OCI-LY7 (cell line): ENCODE measurements around the gene SCRT2. TPM values are rescaled to one million over a fixed set of nuclear protein-coding genes. Genes with fewer than 3 reads are reported as not detected.

Experiments used
- BruUV-seq: library from RNA; stranded (reverse); fragments of 400-500 nt; replicated peaks from 2 replicates; lab custom pipeline; 2021; lab: Mats Ljungman, UMichigan
- CTCF ChIA-PET: fragments of 300-600 bp; sonication (Branson Sonifier 250); formaldehyde crosslinking; loops from one replicate; lab custom pipeline; 2022; ENCODE audit warnings: antibody characterized with exemption; ENCODE audit not compliant: unreplicated experiment; lab: Charles Lee
- POLR2A ChIA-PET: fragments of 300-600 bp; sonication (Branson Sonifier 250); formaldehyde crosslinking; loops from one replicate; lab custom pipeline; 2022; ENCODE audit warnings: antibody characterized with exemption; lab: Charles Lee
- DNase-seq: peaks from one replicate; pipeline ENCODE4 v3.0.0-alpha.2; 2015; ENCODE audit warnings: low spot score
- H2AFZ ChIP-seq: fragments of 200-600 bp; sonication (generic), shearing (Covaris generic); 2 replicates; pipeline ENCODE4 v1.6.1; 2014; ENCODE audit warnings: mild to moderate bottlenecking, antibody characterized with exemption, low read length, moderate library complexity
- H3K27ac ChIP-seq: fragments of 200-600 bp; sonication (generic); 2 replicates; pipeline ENCODE4 v1.5.1; 2014; ENCODE audit warnings: mixed run types, low read depth, mild to moderate bottlenecking, moderate library complexity, low read length, inconsistent platforms; ENCODE audit not compliant: poor library complexity, severe bottlenecking
- H3K36me3 ChIP-seq: fragments of 200-600 bp; sonication (generic); 2 replicates; pipeline ENCODE4 v1.6.1; 2014; ENCODE audit warnings: mild to moderate bottlenecking, antibody characterized with exemption, low read length, moderate library complexity, mixed read lengths; ENCODE audit not compliant: insufficient read depth
- H3K4me1 ChIP-seq: fragments of 200-600 bp; sonication (generic); 2 replicates; pipeline ENCODE4 v1.5.1; 2014; ENCODE audit warnings: mild to moderate bottlenecking, low read length; ENCODE audit not compliant: insufficient read depth, poor library complexity, severe bottlenecking
- H3K4me2 ChIP-seq: fragments of 200-600 bp; sonication (generic); 2 replicates; pipeline ENCODE4 v1.6.1; 2014; ENCODE audit warnings: mild to moderate bottlenecking, low read length
- H3K4me3 ChIP-seq: fragments of 200-600 bp; sonication (generic); 2 replicates; pipeline ENCODE4 v1.5.1; 2014; ENCODE audit warnings: mild to moderate bottlenecking, low read depth, low read length; ENCODE audit not compliant: poor library complexity, severe bottlenecking
- H3K79me2 ChIP-seq: fragments of 200-600 bp; sonication (generic); 2 replicates; pipeline ENCODE4 v1.6.1; 2016; ENCODE audit warnings: low read depth, mild to moderate bottlenecking, low read length, moderate library complexity, mixed read lengths; ENCODE audit not compliant: insufficient read depth
- H3K9me2 ChIP-seq: fragments of 200-600 bp; sonication (generic); 2 replicates; pipeline ENCODE4 v1.6.1; 2016; ENCODE audit warnings: mild to moderate bottlenecking, low read length, mixed read lengths; ENCODE audit not compliant: insufficient read depth
- H3K9me3 ChIP-seq: fragments of 200-600 bp; sonication (generic); 2 replicates; pipeline ENCODE4 v1.6.1; 2014; ENCODE audit warnings: mild to moderate bottlenecking, mixed run types, low read length, mixed read lengths
- H4K20me1 ChIP-seq: fragments of 200-600 bp; sonication (generic); 2 replicates; pipeline ENCODE4 v1.6.1; 2014; ENCODE audit warnings: mild to moderate bottlenecking, antibody characterized with exemption, low read length, moderate library complexity, mixed read lengths; ENCODE audit not compliant: insufficient read depth
- CTCF ChIP-seq: fragments of 200-600 bp; sonication (generic); conservative IDR thresholded peaks from 2 replicates; pipeline ENCODE4 v1.5.1; 2014; ENCODE audit warnings: mild to moderate bottlenecking, antibody characterized with exemption, low read length, moderate library complexity, mixed read lengths
- EZH2phosphoT487 ChIP-seq: fragments of 200-600 bp; sonication (generic); IDR thresholded peaks from 2 replicates; pipeline ENCODE4 v1.6.1; 2018; ENCODE audit warnings: low read depth, borderline replicate concordance, mild to moderate bottlenecking, mixed run types, antibody characterized with exemption, low read length, moderate library complexity, mixed read lengths
- intact Hi-C: fragments of 100-400 bp; cut with micrococcal nuclease; formaldehyde crosslinking; loops from one replicate; pipeline ENCODE4 v1.10.0; 2022; ENCODE audit not compliant: unreplicated experiment
- total RNA-seq, 2 experiments: library from RNA; depleted of rRNA in 1 of 2; stranded (reverse); fragments of >200 nt in 1 of 2; shearing (Covaris generic) in 1 of 2; gene quantifications; 2 replicates each; pipeline ENCODE4 v1.2.3, GENCODE V29; 2014 to 2022

Gene SCRT2
- total RNA-seq, 2 experiments from 2014 or later = not detected

GRCh38 chr20:710780-711450 lies 35.3 kb upstream of the SCRT2 start:
- no TSS peak for BruUV-seq
- Histone ChIP-seq H3K27ac (no peak overlapping the region), H3K9me2 (no peaks in the 10 kb centered on the region), H3K36me3 (no peaks in the 10 kb centered on the region), H3K4me2 (no peak overlapping the region), H3K4me1 (no peaks in the 10 kb centered on the region), H2AFZ (no peak overlapping the region), H3K9me3 (no peaks in the 10 kb centered on the region), H3K4me3 (no peak overlapping the region), H4K20me1 (no peaks in the 10 kb centered on the region), H3K79me2 (no peaks in the 10 kb centered on the region)
- ChIA-PET POLR2A (no interaction called here), CTCF (no interaction called here)
- TF ChIP-seq EZH2phosphoT487 = no peak
- TF ChIP-seq CTCF = no peak
- no peak for DNase-seq
- intact Hi-C loops = no loop called here

- H3K27ac ChIP-seq = no peak overlapping the region
- no peaks in the 10 kb centered on the region for H3K79me2 ChIP-seq
- no peaks in the 10 kb centered on the region for H3K4me1 ChIP-seq
- no peak for DNase-seq
- ChIA-PET POLR2A (no interaction called here), CTCF (interaction anchor here (0.6 kb wide), 1 partner anchor 223 kb away, joined by 3 read pairs; no protein-coding TSS in a partner anchor)
- intact Hi-C loops = no loop called here
- H3K9me2 ChIP-seq = no peaks in the 10 kb centered on the region
- no peak overlapping the region for H3K4me3 ChIP-seq
- no peak overlapping the region for H2AFZ ChIP-seq
- no TSS peak for BruUV-seq
- no peak overlapping the region for H3K4me2 ChIP-seq
- no peaks in the 10 kb centered on the region for H3K36me3 ChIP-seq
- no peak for TF ChIP-seq CTCF
- no peak for TF ChIP-seq EZH2phosphoT487
- H4K20me1 ChIP-seq = no peaks in the 10 kb centered on the region
- no peaks in the 10 kb centered on the region for H3K9me3 ChIP-seq
Observed at GRCh38 chr20:709991-710779, 34.6 kb upstream of the SCRT2 start.
